DMS79 (cell line): ENCODE measurements around the gene RELT.

Experiments used
- DNase-seq: peaks from one replicate; lab custom pipeline; 2025; lab: John Stamatoyannopoulos, UW

RELT gene

GRCh38 chr11:73347067-73347466 is 29.1 kb upstream of the RELT start:
- DNase-seq: no peak

GRCh38 chr11:73348838-73349237 is 27.4 kb upstream of the RELT start:
- DNase-seq: no peak

GRCh38 chr11:73349633-73350032 is 26.6 kb upstream of the RELT start:
- no peak for DNase-seq

- DNase-seq: peak; percentile 46
Measured at GRCh38 chr11:73350908-73351636, 25.1 kb upstream of the RELT start.

GRCh38 chr11:73353422-73353821 is 22.8 kb upstream of the RELT start:
- DNase-seq: no peak

- no peak for DNase-seq
Measured at GRCh38 chr11:73355109-73355508, 21.1 kb upstream of the RELT start.

GRCh38 chr11:73356979-73357860 is 19.0 kb upstream of the RELT start:
- no peak for DNase-seq

GRCh38 chr11:73358071-73358470 is 18.1 kb upstream of the RELT start:
- no peak for DNase-seq

- DNase-seq: no peak
Measured at GRCh38 chr11:73359341-73359740, 16.9 kb upstream of the RELT start.

GRCh38 chr11:73359930-73360742 is 16.1 kb upstream of the RELT start:
- DNase-seq: no peak

GRCh38 chr11:73360743-73361369 is 15.3 kb upstream of the RELT start:
- DNase-seq: no peak

- DNase-seq: no peak
Measured at GRCh38 chr11:73361953-73362776, 14.0 kb upstream of the RELT start.

- no peak for DNase-seq
Measured at GRCh38 chr11:73363147-73363546, 13.1 kb upstream of the RELT start.

- no peak for DNase-seq
Measured at GRCh38 chr11:73365352-73366264, 10.6 kb upstream of the RELT start.

- no peak for DNase-seq
Measured at GRCh38 chr11:73366265-73366610, 10.0 kb upstream of the RELT start.

GRCh38 chr11:73366953-73367352 is 9.2 kb upstream of the RELT start:
- no peak for DNase-seq

GRCh38 chr11:73367482-73368024 is 8.6 kb upstream of the RELT start:
- no peak for DNase-seq

- DNase-seq: no peak
Measured at GRCh38 chr11:73372375-73372993, 3.7 kb upstream of the RELT start.

- DNase-seq: no peak
Measured at GRCh38 chr11:73374151-73374550, 2.0 kb upstream of the RELT start.

GRCh38 chr11:73375830-73376159 is 404 bp upstream of the RELT start:
- DNase-seq: no peak
